Panc1 (cell line): ENCODE results near the gene OTOP3. TPM values are rescaled to one million over a fixed set of nuclear protein-coding genes. Genes with fewer than 3 reads are reported as not detected.
A peak's percentile ranks its signal among the peaks of the same experiment; 100 is the strongest.

ENCODE experiments used
- ATAC-seq: fragments of 200-7000 bp; cut with Tn5 transposase; 2 replicates; pipeline ENCODE4 v1.9.1; 2020; ENCODE audit warnings: mild to moderate bottlenecking, moderate library complexity
- BruUV-seq: library from RNA; stranded (reverse); fragments of 400-500 nt; replicated peaks from 2 replicates; lab custom pipeline; 2021; lab: Mats Ljungman, UMichigan
- CTCF ChIA-PET: fragments of 300-600 bp; sonication (Branson Sonifier 250); formaldehyde crosslinking; loops from one replicate; lab custom pipeline; 2022; ENCODE audit warnings: antibody characterized with exemption; lab: Charles Lee
- POLR2A ChIA-PET: fragments of 300-600 bp; sonication (Branson Sonifier 250); formaldehyde crosslinking; loops from one replicate; lab custom pipeline; 2022; ENCODE audit warnings: antibody characterized with exemption; lab: Charles Lee
- DNase-seq: peaks from one replicate; pipeline ENCODE4 v3.0.0-alpha.2; 2010; ENCODE audit warnings: low read depth, low spot score
- H3K27ac ChIP-seq: 2 replicates; pipeline ENCODE4 v1.5.1; 2011; ENCODE audit warnings: mild to moderate bottlenecking, low read length, inconsistent platforms
- H3K27me3 ChIP-seq: fragments of 200-500 bp; sonication (Bioruptor generic); 2 replicates; pipeline ENCODE4 v1.6.0; 2014; ENCODE audit warnings: low read length, inconsistent platforms; ENCODE audit not compliant: control insufficient read depth, insufficient read depth
- H3K36me3 ChIP-seq: fragments of 200-500 bp; sonication (Bioruptor generic); 2 replicates; pipeline ENCODE4 v1.5.1; 2014; ENCODE audit warnings: inconsistent platforms, mild to moderate bottlenecking, low read length, moderate library complexity; ENCODE audit not compliant: control insufficient read depth, insufficient read depth
- H3K4me1 ChIP-seq: 2 replicates; pipeline ENCODE4 v1.5.1; 2011; ENCODE audit warnings: inconsistent platforms, mild to moderate bottlenecking, low read length, moderate library complexity; ENCODE audit not compliant: control insufficient read depth, insufficient read depth
- H3K4me3 ChIP-seq, 2 experiments: 2 replicates each; pipeline ENCODE4 v1.5.1; 2011 to 2012; ENCODE audit warnings: low read depth in 2 of 2, low read length in 2 of 2, mild to moderate bottlenecking in 2 of 2, inconsistent platforms in 1 of 2, moderate library complexity in 1 of 2
- H3K9me3 ChIP-seq: fragments of 200-500 bp; sonication (Bioruptor generic); 2 replicates; pipeline ENCODE4 v1.5.1; 2014; ENCODE audit warnings: low read depth, mild to moderate bottlenecking, inconsistent platforms, low read length, moderate library complexity; ENCODE audit not compliant: control insufficient read depth, insufficient read depth
- SIN3A ChIP-seq: IDR thresholded peaks from 2 replicates; pipeline ENCODE4 v1.6.1; 2012; ENCODE audit warnings: low read depth, mild to moderate bottlenecking, low read length, moderate library complexity, borderline replicate concordance; ENCODE audit not compliant: insufficient read depth
- in situ Hi-C: cut with HindIII; loops from 2 replicates; pipeline ENCODE4 v1.10.0; 2016; ENCODE audit warnings: low sequenced_read_pairs, low pct_unique_long_range_greater_than_20kb
- intact Hi-C: fragments of 100-400 bp; cut with micrococcal nuclease; formaldehyde crosslinking; loops from one replicate; pipeline ENCODE4 v1.10.0; 2022; ENCODE audit not compliant: unreplicated experiment
- total RNA-seq: library from RNA; stranded (reverse); gene quantifications from one replicate; pipeline ENCODE4 v1.2.1, GENCODE V29; 2021; ENCODE audit not compliant: unreplicated experiment
- TF ChIP-seq, protein P1 (sequence below): fragments of 450-650 bp; IDR thresholded peaks from 2 replicates; pipeline ENCODE4 v1.5.1; 2017; ENCODE audit warnings: mild to moderate bottlenecking

Gene OTOP3
- total RNA-seq, 1 experiment from 2014 or later = not detected

DNA sequence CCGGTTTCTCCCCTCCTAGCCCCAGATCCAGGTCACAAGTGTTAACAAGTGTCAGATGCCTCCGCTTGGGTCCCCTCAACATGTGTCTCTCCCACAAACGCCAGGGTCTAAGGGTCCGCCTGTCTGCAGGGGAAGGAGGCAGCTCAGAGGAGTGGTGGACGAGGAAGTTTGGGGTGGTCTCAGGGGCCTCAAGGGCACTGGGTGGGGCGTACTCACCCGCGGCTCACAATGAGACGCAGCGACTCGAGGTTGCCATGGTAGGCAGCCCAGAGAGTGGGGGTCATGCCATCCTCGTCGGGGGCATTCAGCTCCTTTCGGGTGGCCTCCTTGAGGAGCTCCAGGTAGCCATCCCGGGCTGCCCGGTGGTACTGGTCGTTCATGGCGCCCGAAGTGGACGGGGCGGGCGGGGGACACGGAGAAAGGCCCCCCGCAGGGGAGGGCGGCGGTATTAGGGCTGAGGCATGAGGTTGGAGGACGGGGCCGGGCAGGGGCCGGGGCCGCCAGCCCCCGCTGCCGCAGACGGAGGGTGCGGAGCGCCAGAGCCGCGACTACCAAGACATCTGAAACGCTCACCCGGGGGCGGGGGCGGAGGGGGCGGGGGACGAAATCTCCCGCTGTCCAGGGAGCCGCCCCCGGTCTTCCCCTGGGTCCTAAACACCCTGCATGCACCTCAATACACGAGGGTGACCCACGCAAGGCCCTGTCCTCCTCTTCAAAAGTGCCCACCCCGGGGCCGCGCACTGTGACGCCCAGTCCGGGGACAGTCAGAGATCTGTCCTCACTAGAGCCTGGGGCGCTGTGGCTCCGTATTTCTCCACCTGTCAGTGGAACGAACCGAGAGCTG is 12.8 kb upstream of the OTOP3 start, which contains the start of gene USH1G:
Gene USH1G, minus strand, starts transcription at position 562 of the 844 bp plus-strand sequence. Its CDS starts 182 bp downstream, at position 380.
- in situ Hi-C loops (no loop called here), intact Hi-C loops (loop anchor here (1.0 kb wide), 1 partner anchor 37 kb away; no protein-coding TSS in a partner anchor)
- H3K27ac ChIP-seq = no peak within 1 kb of the TSS
- H3K27me3 ChIP-seq = peaks cover 18% of the 10 kb centered on the region
- ATAC-seq (peak; percentile 26), DNase-seq (no peak)
- no TSS peak for BruUV-seq
- peak within 1 kb of the TSS; percentile 27 to 50 for H3K4me3 ChIP-seq
- peaks cover 4% of the 10 kb centered on the region; the same call in 1 of the 2 replicates for H3K4me1 ChIP-seq
- ChIA-PET POLR2A (interaction anchor here (0.6 kb wide), 1 partner anchor 53 kb away, joined by 8 read pairs; no protein-coding TSS in a partner anchor), CTCF (interaction anchor here (0.6 to 4.0 kb wide), 12 partner anchors 10 to 500 kb away, joined by 3 to 28 read pairs (median 6); partner anchors contain the start of genes CDR2L and FDXR)
- H3K36me3 ChIP-seq = peaks cover 5% of the 10 kb centered on the region; the same call in 1 of the 2 replicates
- no peaks in the 10 kb centered on the region for H3K9me3 ChIP-seq
- TF ChIP-seq, protein P1, sequence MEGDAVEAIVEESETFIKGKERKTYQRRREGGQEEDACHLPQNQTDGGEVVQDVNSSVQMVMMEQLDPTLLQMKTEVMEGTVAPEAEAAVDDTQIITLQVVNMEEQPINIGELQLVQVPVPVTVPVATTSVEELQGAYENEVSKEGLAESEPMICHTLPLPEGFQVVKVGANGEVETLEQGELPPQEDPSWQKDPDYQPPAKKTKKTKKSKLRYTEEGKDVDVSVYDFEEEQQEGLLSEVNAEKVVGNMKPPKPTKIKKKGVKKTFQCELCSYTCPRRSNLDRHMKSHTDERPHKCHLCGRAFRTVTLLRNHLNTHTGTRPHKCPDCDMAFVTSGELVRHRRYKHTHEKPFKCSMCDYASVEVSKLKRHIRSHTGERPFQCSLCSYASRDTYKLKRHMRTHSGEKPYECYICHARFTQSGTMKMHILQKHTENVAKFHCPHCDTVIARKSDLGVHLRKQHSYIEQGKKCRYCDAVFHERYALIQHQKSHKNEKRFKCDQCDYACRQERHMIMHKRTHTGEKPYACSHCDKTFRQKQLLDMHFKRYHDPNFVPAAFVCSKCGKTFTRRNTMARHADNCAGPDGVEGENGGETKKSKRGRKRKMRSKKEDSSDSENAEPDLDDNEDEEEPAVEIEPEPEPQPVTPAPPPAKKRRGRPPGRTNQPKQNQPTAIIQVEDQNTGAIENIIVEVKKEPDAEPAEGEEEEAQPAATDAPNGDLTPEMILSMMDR = no peak
- no peak for TF ChIP-seq SIN3A

DNA sequence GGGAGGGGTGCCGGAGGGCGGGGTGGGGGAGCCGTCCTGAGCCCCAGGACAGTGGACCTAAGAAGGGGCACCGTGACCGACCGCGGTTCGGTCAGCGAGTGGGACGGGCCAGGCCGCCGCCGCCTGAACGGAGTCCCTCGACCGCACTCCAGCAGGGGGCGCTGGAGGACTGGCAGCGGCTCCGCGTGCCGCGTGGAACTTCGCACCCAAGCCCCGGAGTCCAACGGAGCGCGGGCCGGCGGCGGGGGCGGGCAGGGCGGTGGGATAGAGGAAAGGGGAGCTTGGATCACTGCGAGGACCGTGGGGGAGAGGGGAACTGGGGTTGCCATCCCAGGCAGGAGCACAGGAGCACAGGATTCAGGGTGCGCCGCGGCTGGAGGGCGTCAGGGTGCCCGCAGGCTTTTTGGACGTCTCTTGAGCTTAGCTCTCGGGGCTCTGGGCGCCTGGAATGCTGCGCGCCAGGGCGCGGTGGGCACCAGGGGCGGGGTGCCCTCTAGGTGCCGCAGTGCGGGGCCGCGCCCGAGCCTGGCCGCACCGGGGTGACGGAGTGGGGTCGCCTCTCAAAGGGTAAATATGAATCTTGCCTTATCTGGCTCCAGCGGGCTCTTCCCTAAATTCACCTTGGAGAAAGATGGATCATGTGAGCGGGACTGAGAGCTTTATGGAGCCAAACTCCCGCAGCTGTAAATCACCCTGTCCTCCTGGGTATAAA is 12.0 kb upstream of the OTOP3 start:
- DNase-seq (no peak), ATAC-seq (peak; percentile 78)
- POLR2A ChIA-PET = interaction anchor here (0.6 kb wide), 1 partner anchor 53 kb away, joined by 8 read pairs; no protein-coding TSS in a partner anchor
- TF ChIP-seq SIN3A = no peak
- TF ChIP-seq, protein P1 = peak; percentile 99
- Histone ChIP-seq H3K4me3 (peak overlapping the region; percentile 27 to 50), H3K36me3 (peaks cover 5% of the 10 kb centered on the region; the same call in 1 of the 2 replicates), H3K4me1 (peaks cover 4% of the 10 kb centered on the region; the same call in 1 of the 2 replicates), H3K27ac (no peak overlapping the region), H3K9me3 (no peaks in the 10 kb centered on the region), H3K27me3 (peaks cover 18% of the 10 kb centered on the region)
- BruUV-seq = no TSS peak
- in situ Hi-C loops = no loop called here
- CTCF ChIA-PET = interaction anchor here (0.7 to 4.0 kb wide), 11 partner anchors 9 to 499 kb away, joined by 3 to 28 read pairs (median 4); partner anchors contain the start of genes CDR2L and FDXR
- intact Hi-C loops = loop anchor here (1.0 kb wide), 1 partner anchor 37 kb away; no protein-coding TSS in a partner anchor
